B cell (primary cell): ENCODE results near the gene ENO2.

ENCODE experiments used
- CTCF ChIP-seq: fragments of 200-600 bp; IDR thresholded peaks from one replicate; pipeline ENCODE4 v1.8.0; 2022; ENCODE audit warnings: antibody characterized with exemption, mild to moderate bottlenecking
- EZH2 ChIP-seq: IDR thresholded peaks from 2 replicates; pipeline ENCODE4 v1.6.1; 2012; ENCODE audit warnings: borderline replicate concordance, low read depth, mild to moderate bottlenecking, moderate library complexity, low read length; ENCODE audit not compliant: insufficient read depth, poor library complexity, severe bottlenecking

DNA sequence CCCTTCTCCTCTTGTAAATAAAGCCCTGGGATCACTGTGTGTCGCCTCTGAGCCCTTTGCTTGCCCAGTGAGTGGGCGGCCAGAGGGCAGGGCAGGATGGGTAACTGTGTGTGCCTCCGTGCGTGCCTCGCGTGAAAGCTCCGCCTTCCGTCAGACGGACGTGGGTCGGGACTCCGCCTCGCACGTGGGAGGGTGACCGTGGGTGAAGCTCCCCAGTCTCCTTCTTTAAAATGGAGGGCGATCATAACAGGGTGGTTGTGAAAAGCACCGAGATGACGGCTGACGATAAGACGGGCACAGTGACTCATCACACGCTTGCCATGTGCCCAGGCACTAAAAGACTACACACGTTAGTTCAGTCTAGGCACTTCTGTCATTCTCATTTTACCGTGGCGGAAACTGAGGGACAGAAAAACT is 46.9 kb downstream of the ENO2 start:
- TF ChIP-seq CTCF (no peak), EZH2 (no peak)
